ENCODE measurements around the gene RNASEH2A. TPM values are rescaled to one million over a fixed set of nuclear protein-coding genes. Genes with fewer than 3 reads are reported as not detected.
"Not testable (repeated sequence)": the region's sequence is repeated elsewhere in the genome, so short reads cannot be mapped to it uniquely, and the experiment has no call there.

The RNASEH2A gene
- total RNA-seq, 1 experiment from 2014 or later: 16.7 TPM

DNA sequence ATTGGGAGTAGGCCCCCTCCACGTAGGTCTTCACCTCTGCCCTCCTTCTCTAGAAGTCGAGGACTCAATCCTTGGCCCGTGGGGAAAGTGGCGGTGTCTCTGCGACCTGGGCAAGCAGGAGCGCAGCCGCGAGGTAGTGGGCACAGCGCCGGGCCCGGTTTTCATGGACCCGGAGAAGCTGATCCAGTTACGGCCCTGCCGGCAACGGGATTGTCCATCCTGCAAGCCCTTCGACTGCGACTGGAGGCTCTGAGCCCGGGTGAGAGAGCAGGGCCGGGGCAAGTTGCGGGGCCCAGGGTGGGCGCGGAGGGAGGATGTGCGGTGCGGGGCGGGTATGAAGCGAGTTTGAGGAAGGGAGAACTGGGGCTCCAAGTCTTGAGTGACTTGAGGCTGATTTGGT is 2.3 kb upstream of the RNASEH2A start:
- POLR2A ChIA-PET: interaction anchor here (0.6 kb wide), 1 partner anchor 1968 kb away, joined by 4 read pairs; the partner anchor contains the start of gene TMED1
- Mint-ChIP-seq H3K27me3 (ENCODE audit: insufficient read depth, unreplicated experiment) (no peaks in the 10 kb centered on the region), H3K27ac (ENCODE audit: low read depth, unreplicated experiment) (no peak overlapping the region), H3K4me3 (ENCODE audit: unreplicated experiment) (no peak overlapping the region), H3K4me1 (ENCODE audit: insufficient read depth, unreplicated experiment) (peaks cover 15% of the 10 kb centered on the region), H3K36me3 (ENCODE audit: insufficient read depth, unreplicated experiment) (peaks cover 14% of the 10 kb centered on the region), H3K9me3 (ENCODE audit: unreplicated experiment) (no peaks in the 10 kb centered on the region)
- CTCF ChIA-PET: interaction anchor here (0.5 to 14.5 kb wide), 4 partner anchors 26 to 1268 kb away, joined by 3 to 307 read pairs (median 3); no protein-coding TSS in a partner anchor
- TF ChIP-seq, protein P1, sequence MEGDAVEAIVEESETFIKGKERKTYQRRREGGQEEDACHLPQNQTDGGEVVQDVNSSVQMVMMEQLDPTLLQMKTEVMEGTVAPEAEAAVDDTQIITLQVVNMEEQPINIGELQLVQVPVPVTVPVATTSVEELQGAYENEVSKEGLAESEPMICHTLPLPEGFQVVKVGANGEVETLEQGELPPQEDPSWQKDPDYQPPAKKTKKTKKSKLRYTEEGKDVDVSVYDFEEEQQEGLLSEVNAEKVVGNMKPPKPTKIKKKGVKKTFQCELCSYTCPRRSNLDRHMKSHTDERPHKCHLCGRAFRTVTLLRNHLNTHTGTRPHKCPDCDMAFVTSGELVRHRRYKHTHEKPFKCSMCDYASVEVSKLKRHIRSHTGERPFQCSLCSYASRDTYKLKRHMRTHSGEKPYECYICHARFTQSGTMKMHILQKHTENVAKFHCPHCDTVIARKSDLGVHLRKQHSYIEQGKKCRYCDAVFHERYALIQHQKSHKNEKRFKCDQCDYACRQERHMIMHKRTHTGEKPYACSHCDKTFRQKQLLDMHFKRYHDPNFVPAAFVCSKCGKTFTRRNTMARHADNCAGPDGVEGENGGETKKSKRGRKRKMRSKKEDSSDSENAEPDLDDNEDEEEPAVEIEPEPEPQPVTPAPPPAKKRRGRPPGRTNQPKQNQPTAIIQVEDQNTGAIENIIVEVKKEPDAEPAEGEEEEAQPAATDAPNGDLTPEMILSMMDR (IDR thresholded peaks at IDR 0.05; ENCODE audit: unreplicated experiment): no peak
- BruUV-seq (replicated peaks): no TSS peak
- intact Hi-C loops (cut with micrococcal nuclease): loop anchor here (5.0 kb wide), 1 partner anchor 33 kb away; the partner anchor contains the start of gene MAST1
- no peak for DNase-seq (ENCODE audit: unreplicated experiment)

DNA sequence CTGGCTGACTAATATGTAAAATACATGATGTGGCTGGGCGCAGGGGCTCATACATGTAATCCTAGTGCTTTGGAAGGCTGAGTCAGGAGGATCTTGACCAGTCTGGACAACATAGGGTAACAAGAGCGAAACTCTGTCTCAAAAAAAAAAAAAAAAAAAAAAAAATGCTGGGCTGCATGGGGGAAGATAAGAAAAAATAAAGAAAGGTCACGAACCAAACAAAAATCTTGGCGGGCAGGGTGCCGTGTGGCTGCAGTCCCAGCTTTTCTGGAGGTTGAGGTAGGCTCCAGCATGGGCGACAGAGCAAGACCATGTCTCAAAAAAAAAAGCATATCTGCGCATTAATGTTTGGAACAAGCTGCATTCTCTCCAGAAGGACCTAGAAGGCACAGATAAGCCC is 8.7 kb downstream of the RNASEH2A start:
- CTCF ChIA-PET: interaction anchor here (1.0 to 1.7 kb wide), 3 partner anchors 24 to 49 kb away, joined by 5 to 6 read pairs (median 6); no protein-coding TSS in a partner anchor
- H3K36me3 Mint-ChIP-seq (ENCODE audit: insufficient read depth, unreplicated experiment): peaks cover 26% of the 10 kb centered on the region

DNA sequence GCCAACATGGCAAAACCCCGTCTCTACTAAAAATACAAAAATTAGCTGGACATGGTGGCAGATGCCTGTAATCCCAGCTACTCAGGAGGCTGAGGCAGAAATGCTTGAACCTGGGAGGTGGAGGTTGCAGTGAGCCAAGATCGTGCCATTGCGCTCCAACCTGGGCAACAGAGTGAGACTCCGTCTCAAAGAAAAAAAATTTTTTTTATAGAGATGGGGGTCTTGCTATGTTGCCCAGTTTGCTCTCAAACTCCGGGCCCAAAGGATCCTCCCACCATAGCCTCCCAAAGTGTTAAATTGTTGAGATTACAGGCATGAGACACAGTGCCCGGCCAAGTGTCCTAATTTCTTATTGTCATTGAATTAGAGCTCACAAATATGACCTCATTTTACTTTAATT is 10.8 kb downstream of the RNASEH2A start:
- H3K27ac Mint-ChIP-seq (ENCODE audit: low read depth, unreplicated experiment); DNase-seq (ENCODE audit: unreplicated experiment); intact Hi-C loops (cut with micrococcal nuclease); H3K4me1 Mint-ChIP-seq (ENCODE audit: insufficient read depth, unreplicated experiment); H3K9me3 Mint-ChIP-seq (ENCODE audit: unreplicated experiment); H3K27me3 Mint-ChIP-seq (ENCODE audit: insufficient read depth, unreplicated experiment); H3K4me3 Mint-ChIP-seq (ENCODE audit: unreplicated experiment); BruUV-seq (replicated peaks): not testable (repeated sequence)
- POLR2A ChIA-PET: interaction anchor here (0.6 kb wide), 3 partner anchors 14 to 34 kb away, joined by 3 read pairs; partner anchors contain the start of gene JUNB
- peaks cover 26% of the 10 kb centered on the region for H3K36me3 Mint-ChIP-seq (ENCODE audit: insufficient read depth, unreplicated experiment)
- CTCF ChIA-PET: interaction anchor here (0.6 to 1.8 kb wide), 4 partner anchors 30 to 64 kb away, joined by 3 to 6 read pairs (median 4); no protein-coding TSS in a partner anchor

More for the DNA sequence above, 8.7 kb downstream of the RNASEH2A start:
- POLR2A ChIA-PET: no interaction called here
- H3K9me3 Mint-ChIP-seq (ENCODE audit: unreplicated experiment): no peaks in the 10 kb centered on the region
- H3K4me1 Mint-ChIP-seq (ENCODE audit: insufficient read depth, unreplicated experiment): no peaks in the 10 kb centered on the region
- H3K4me3 Mint-ChIP-seq (ENCODE audit: unreplicated experiment): no peak overlapping the region
- no peaks in the 10 kb centered on the region for H3K27me3 Mint-ChIP-seq (ENCODE audit: insufficient read depth, unreplicated experiment)
- BruUV-seq (replicated peaks): no TSS peak
- TF ChIP-seq, protein P1 (IDR thresholded peaks at IDR 0.05; ENCODE audit: unreplicated experiment): no peak
- no peak overlapping the region for H3K27ac Mint-ChIP-seq (ENCODE audit: low read depth, unreplicated experiment)
- intact Hi-C loops (cut with micrococcal nuclease): no loop called here
- DNase-seq (ENCODE audit: unreplicated experiment): no peak

DNA sequence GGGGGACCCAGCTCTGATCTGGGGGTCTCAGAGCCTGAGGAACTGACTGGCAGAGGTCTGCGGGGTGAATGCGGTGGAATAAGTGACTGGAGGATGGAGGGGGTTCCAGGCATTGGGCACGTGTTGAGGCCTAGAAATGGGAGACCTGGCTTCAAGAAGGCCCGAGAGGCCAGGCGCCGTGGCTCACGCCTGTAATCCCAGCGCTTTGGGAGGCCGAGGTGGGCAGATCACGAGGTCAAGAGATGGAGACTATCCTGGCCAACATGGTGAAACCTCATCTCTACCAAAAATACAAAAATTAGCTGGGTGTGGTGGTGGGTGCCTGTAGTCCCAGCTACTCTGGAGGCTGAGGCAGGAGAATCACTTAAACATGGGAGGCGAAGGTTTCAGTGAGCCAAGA is 11.4 kb downstream of the RNASEH2A start:
- CTCF ChIA-PET: interaction anchor here (0.6 to 0.9 kb wide), 2 partner anchors 41 to 321 kb away, joined by 3 to 6 read pairs; no protein-coding TSS in a partner anchor
- H3K27ac Mint-ChIP-seq (ENCODE audit: low read depth, unreplicated experiment); H3K9me3 Mint-ChIP-seq (ENCODE audit: unreplicated experiment); H3K27me3 Mint-ChIP-seq (ENCODE audit: insufficient read depth, unreplicated experiment); DNase-seq (ENCODE audit: unreplicated experiment); H3K4me3 Mint-ChIP-seq (ENCODE audit: unreplicated experiment); H3K4me1 Mint-ChIP-seq (ENCODE audit: insufficient read depth, unreplicated experiment); intact Hi-C loops (cut with micrococcal nuclease); POLR2A ChIA-PET; BruUV-seq (replicated peaks): not testable (repeated sequence)
- H3K36me3 Mint-ChIP-seq (ENCODE audit: insufficient read depth, unreplicated experiment): peaks cover 24% of the 10 kb centered on the region

DNA sequence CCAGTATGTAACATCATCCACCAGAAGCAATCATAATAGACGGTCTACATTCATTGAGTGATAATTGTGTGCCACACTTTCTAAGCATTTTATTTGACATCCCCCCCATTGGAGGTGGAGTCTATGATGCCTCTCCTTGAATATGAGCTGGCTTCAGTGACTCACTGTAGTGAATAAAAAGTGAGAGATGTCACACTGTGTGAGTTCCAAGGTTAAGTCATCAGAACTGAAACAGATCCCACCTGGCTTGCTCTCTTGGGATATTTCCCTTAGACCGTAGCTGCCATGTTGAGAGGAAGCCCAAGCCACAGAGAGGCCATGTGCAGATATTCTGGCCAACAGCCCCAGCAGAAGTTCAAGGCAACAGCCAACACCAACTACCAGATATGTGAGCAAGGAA is 15.4 kb downstream of the RNASEH2A start:
- Mint-ChIP-seq H3K9me3 (ENCODE audit: unreplicated experiment) (peaks cover 8% of the 10 kb centered on the region), H3K36me3 (ENCODE audit: insufficient read depth, unreplicated experiment) (no peaks in the 10 kb centered on the region), H3K27ac (ENCODE audit: low read depth, unreplicated experiment) (no peak overlapping the region), H3K4me1 (ENCODE audit: insufficient read depth, unreplicated experiment) (no peaks in the 10 kb centered on the region), H3K4me3 (ENCODE audit: unreplicated experiment) (no peak overlapping the region), H3K27me3 (ENCODE audit: insufficient read depth, unreplicated experiment) (no peaks in the 10 kb centered on the region)
- no TSS peak for BruUV-seq (replicated peaks)
- ChIA-PET POLR2A (no interaction called here), CTCF (interaction anchor here (0.6 to 0.7 kb wide), 2 partner anchors 10 to 88 kb away, joined by 3 to 4 read pairs; no protein-coding TSS in a partner anchor)
- no peak for DNase-seq (ENCODE audit: unreplicated experiment)
- intact Hi-C loops (cut with micrococcal nuclease): no loop called here
- TF ChIP-seq, protein P1 (IDR thresholded peaks at IDR 0.05; ENCODE audit: unreplicated experiment): no peak
